Mesenchymal stem cell (in vitro differentiated cells and primary cell): ENCODE results near the gene PANX3.
"Not testable (repeated sequence)": the region's sequence is repeated elsewhere in the genome, so short reads cannot be mapped to it uniquely, and the experiment has no call there.

ENCODE experiments used
- DNase-seq: peaks from one replicate; pipeline ENCODE4 v3.0.0-alpha.2; 2013
- H2AFZ ChIP-seq: one replicate; pipeline ENCODE4 v1.6.1; 2013; ENCODE audit warnings: low read depth, mild to moderate bottlenecking, control low read depth, inconsistent platforms, low read length, moderate library complexity
- H2AK5ac ChIP-seq: 2 replicates; pipeline ENCODE4 v1.6.1; 2013; ENCODE audit warnings: low read length, moderate library complexity, mild to moderate bottlenecking, inconsistent platforms; ENCODE audit not compliant: severe bottlenecking
- H2BK120ac ChIP-seq: one replicate; pipeline ENCODE4 v1.6.1; 2013; ENCODE audit warnings: low read depth, mild to moderate bottlenecking, inconsistent platforms, low read length, moderate library complexity
- H2BK12ac ChIP-seq, 2 experiments: one replicate each; pipeline ENCODE4 v1.6.1; 2013; ENCODE audit warnings: inconsistent platforms in 2 of 2, low read length in 2 of 2, mild to moderate bottlenecking in 2 of 2, moderate library complexity in 2 of 2, control low read depth in 1 of 2
- H2BK15ac ChIP-seq: one replicate; pipeline ENCODE4 v1.6.1; 2013; ENCODE audit warnings: mild to moderate bottlenecking, low read depth, inconsistent platforms; ENCODE audit not compliant: poor library complexity, severe bottlenecking
- H2BK5ac ChIP-seq: 2 replicates; pipeline ENCODE4 v1.6.1; 2013; ENCODE audit warnings: low read depth, mild to moderate bottlenecking, low read length, control low read depth, inconsistent platforms; ENCODE audit not compliant: poor library complexity, severe bottlenecking
- H3K14ac ChIP-seq, 2 experiments: one replicate each; pipeline ENCODE4 v1.6.1; 2013; ENCODE audit warnings: inconsistent platforms in 2 of 2, low read length in 2 of 2, control low read depth in 1 of 2, mild to moderate bottlenecking in 1 of 2, moderate library complexity in 1 of 2
- H3K18ac ChIP-seq, 2 experiments: one replicate each; pipeline ENCODE4 v1.6.1; 2013; ENCODE audit warnings: inconsistent platforms in 2 of 2, low read length in 2 of 2, control low read depth in 1 of 2, low read depth in 1 of 2, mild to moderate bottlenecking in 1 of 2
- H3K23ac ChIP-seq, 2 experiments: one replicate each; pipeline ENCODE4 v1.6.1; 2013; ENCODE audit warnings: inconsistent platforms in 2 of 2, low read length in 2 of 2, mild to moderate bottlenecking in 2 of 2, moderate library complexity in 2 of 2, control low read depth in 1 of 2
- H3K27ac ChIP-seq: 2 replicates; pipeline ENCODE4 v1.5.1; 2013; ENCODE audit warnings: mild to moderate bottlenecking, moderate library complexity, low read length, control low read depth, inconsistent platforms; ENCODE audit not compliant: poor library complexity, severe bottlenecking
- H3K27me3 ChIP-seq, 2 experiments: 2 replicates each; pipeline versions ENCODE4 v1.6.1 to v1.7.0; 2013; ENCODE audit warnings: low read length in 2 of 2, mild to moderate bottlenecking in 2 of 2, moderate library complexity in 2 of 2, control low read depth in 1 of 2, inconsistent platforms in 1 of 2; ENCODE audit not compliant: control insufficient read depth in 1 of 2, insufficient read depth in 1 of 2
- H3K36me3 ChIP-seq, 2 experiments: 2 replicates each; pipeline versions ENCODE4 v1.6.1 to v1.7.0; 2013; ENCODE audit warnings: low read length in 2 of 2, control low read depth in 1 of 2, inconsistent platforms in 1 of 2, low read depth in 1 of 2, mild to moderate bottlenecking in 1 of 2; ENCODE audit not compliant: insufficient read depth in 2 of 2, control insufficient read depth in 1 of 2
- H3K4ac ChIP-seq, 2 experiments: one replicate each; pipeline ENCODE4 v1.6.1; 2013; ENCODE audit warnings: inconsistent platforms in 2 of 2, low read length in 2 of 2, mild to moderate bottlenecking in 2 of 2, moderate library complexity in 2 of 2, control low read depth in 1 of 2, low read depth in 1 of 2
- H3K4me1 ChIP-seq: 2 replicates; pipeline ENCODE4 v1.6.1; 2013; ENCODE audit warnings: low read depth, low read length, control low read depth; ENCODE audit not compliant: control insufficient read depth, insufficient read depth
- H3K4me2 ChIP-seq: 2 replicates; pipeline ENCODE4 v1.6.1; 2013; ENCODE audit warnings: low read length, mild to moderate bottlenecking, inconsistent platforms; ENCODE audit not compliant: poor library complexity, severe bottlenecking
- H3K4me3 ChIP-seq, 2 experiments: 2 replicates each; pipeline versions ENCODE4 v1.5.1 to v1.7.0; 2013; ENCODE audit warnings: low read length in 2 of 2, mild to moderate bottlenecking in 2 of 2, control low read depth in 1 of 2, low read depth in 1 of 2; ENCODE audit not compliant: insufficient read depth in 1 of 2
- H3K79me1 ChIP-seq: replicated peaks from 2 replicates; pipeline ENCODE4 v1.6.1; 2013; ENCODE audit warnings: mild to moderate bottlenecking, control low read depth, low read length, inconsistent platforms; ENCODE audit not compliant: poor library complexity, severe bottlenecking
- H3K9ac ChIP-seq: 2 replicates; pipeline ENCODE4 v1.7.0; 2013; ENCODE audit warnings: mild to moderate bottlenecking, low read length, moderate library complexity
- H3K9me3 ChIP-seq: 2 replicates; pipeline ENCODE4 v1.7.0; 2013; ENCODE audit warnings: mild to moderate bottlenecking, low read length; ENCODE audit not compliant: control insufficient read depth
- H4K8ac ChIP-seq: one replicate; pipeline ENCODE4 v1.6.1; 2013; ENCODE audit warnings: inconsistent platforms, mild to moderate bottlenecking, low read length, moderate library complexity
- H4K91ac ChIP-seq: one replicate; pipeline ENCODE4 v1.6.1; 2013; ENCODE audit warnings: mild to moderate bottlenecking, low read length, inconsistent platforms
- WGBS: methylation state at CpG from one replicate; pipeline ENCODE4 v1.1.7; 2013; ENCODE audit warnings: mixed read lengths; 5-methylcytosine and 5-hydroxymethylcytosine counted together

PANX3 gene

DNA sequence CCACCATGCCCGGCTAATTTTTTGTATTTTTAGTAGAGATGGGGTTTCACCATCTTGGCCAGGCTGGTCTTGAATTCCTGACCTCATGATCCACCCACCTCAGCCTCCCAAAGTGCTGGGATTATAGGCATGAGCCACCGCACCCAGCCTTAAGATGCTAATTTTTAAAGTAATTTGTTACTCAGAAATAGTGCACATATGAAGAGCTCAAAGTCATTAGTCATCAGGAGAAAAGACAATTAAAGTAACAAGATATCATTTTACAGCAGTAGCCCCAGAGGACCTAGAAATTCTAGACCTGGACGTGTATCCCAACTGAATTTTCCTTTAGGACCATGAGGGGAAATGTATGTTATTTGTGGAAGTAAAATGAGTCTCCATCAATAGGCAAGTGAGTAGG is 8.5 kb upstream of the PANX3 start:
- not testable (repeated sequence) for H3K14ac ChIP-seq, H2BK12ac ChIP-seq, H3K4ac ChIP-seq, H3K18ac ChIP-seq, H3K23ac ChIP-seq, H3K4me1 ChIP-seq, H4K91ac ChIP-seq, DNase-seq, H3K9ac ChIP-seq, H3K79me1 ChIP-seq, H3K27ac ChIP-seq, H4K8ac ChIP-seq, H2BK120ac ChIP-seq, H3K27me3 ChIP-seq, H3K4me2 ChIP-seq, H3K36me3 ChIP-seq, H2AK5ac ChIP-seq, H2BK15ac ChIP-seq, H3K9me3 ChIP-seq, H2AFZ ChIP-seq, H2BK5ac ChIP-seq, H3K4me3 ChIP-seq
- 75% methylated on average over 1 of the region's 3 CpGs for WGBS

GRCh38 chr11:124605719-124606118 is 5.5 kb upstream of the PANX3 start:
- no peak overlapping the region for H4K8ac ChIP-seq
- H4K91ac ChIP-seq, result no peak overlapping the region
- H2BK5ac ChIP-seq, result no peak overlapping the region
- no peaks in the 10 kb centered on the region for H3K36me3 ChIP-seq
- no peak overlapping the region for H3K4me3 ChIP-seq
- H3K4me2 ChIP-seq, result no peak overlapping the region
- no peak overlapping the region for H2AFZ ChIP-seq
- H2BK15ac ChIP-seq, result no peak overlapping the region
- no peak overlapping the region for H2BK120ac ChIP-seq
- H3K27ac ChIP-seq, result no peak overlapping the region
- no peak overlapping the region for H2AK5ac ChIP-seq
- no peak overlapping the region for H3K18ac ChIP-seq
- no peaks in the 10 kb centered on the region for H3K4me1 ChIP-seq
- no peak overlapping the region for H2BK12ac ChIP-seq
- no peaks in the 10 kb centered on the region for H3K9me3 ChIP-seq
- H3K27me3 ChIP-seq, result no peaks in the 10 kb centered on the region
- no peak overlapping the region for H3K4ac ChIP-seq
- WGBS, result 91% methylated on average over 3 of the region's 3 CpGs
- H3K14ac ChIP-seq, result no peak overlapping the region
- no peak overlapping the region for H3K9ac ChIP-seq
- H3K79me1 ChIP-seq, result no peaks in the 10 kb centered on the region
- no peak for DNase-seq
- H3K23ac ChIP-seq, result no peak overlapping the region

GRCh38 chr11:124608147-124608546 is 3.1 kb upstream of the PANX3 start:
- no peak overlapping the region for H3K9ac ChIP-seq
- no peak overlapping the region for H2AFZ ChIP-seq
- no peaks in the 10 kb centered on the region for H3K9me3 ChIP-seq
- H2BK5ac ChIP-seq, result no peak overlapping the region
- H2BK15ac ChIP-seq, result no peak overlapping the region
- H4K8ac ChIP-seq, result no peak overlapping the region
- no peak overlapping the region for H2BK12ac ChIP-seq
- H4K91ac ChIP-seq, result no peak overlapping the region
- no peak overlapping the region for H3K4me2 ChIP-seq
- no peak overlapping the region for H2AK5ac ChIP-seq
- no peak overlapping the region for H3K18ac ChIP-seq
- no peak overlapping the region for H3K14ac ChIP-seq
- no peak overlapping the region for H2BK120ac ChIP-seq
- H3K27me3 ChIP-seq, result peaks cover 0 to 12% of the 10 kb centered on the region in 2 experiments
- no peaks in the 10 kb centered on the region for H3K4me1 ChIP-seq
- no peak overlapping the region for H3K4ac ChIP-seq
- no peak for DNase-seq
- H3K23ac ChIP-seq, result no peak overlapping the region
- H3K79me1 ChIP-seq, result no peaks in the 10 kb centered on the region
- H3K36me3 ChIP-seq, result no peaks in the 10 kb centered on the region
- H3K4me3 ChIP-seq, result no peak overlapping the region
- no peak overlapping the region for H3K27ac ChIP-seq

DNA sequence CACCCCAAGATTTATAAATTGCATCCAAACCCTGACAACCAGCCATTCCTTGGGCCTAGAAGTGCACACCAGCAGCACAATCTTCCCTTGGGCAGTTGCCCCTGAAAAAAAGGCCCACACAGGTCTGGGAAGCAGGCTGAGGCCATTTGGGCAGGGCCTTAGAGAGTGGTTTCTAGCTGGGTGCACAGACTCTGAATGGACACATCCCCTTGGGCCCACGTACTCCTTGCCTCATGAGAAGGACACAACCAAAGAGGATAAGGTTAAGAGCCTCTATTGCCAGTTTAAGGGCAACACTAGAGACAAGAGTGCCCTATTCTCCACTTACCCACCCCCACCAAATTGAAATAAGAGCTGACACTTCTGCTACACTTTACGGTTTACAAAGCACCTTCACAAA is 933 bp upstream of the PANX3 start:
- DNase-seq, result no peak

More for the DNA sequence above, 933 bp upstream of the PANX3 start:
- Histone ChIP-seq H3K14ac (no peak overlapping the region), H3K9ac (no peak overlapping the region), H3K4ac (no peak overlapping the region), H2BK12ac (no peak overlapping the region), H3K27me3 (peaks cover 0 to 14% of the 10 kb centered on the region in 2 experiments), H4K91ac (no peak overlapping the region), H3K23ac (no peak overlapping the region), H3K79me1 (no peaks in the 10 kb centered on the region), H3K4me2 (no peak overlapping the region), H3K27ac (no peak overlapping the region), H2AFZ (no peak overlapping the region), H2AK5ac (no peak overlapping the region), H2BK15ac (no peak overlapping the region), H3K18ac (no peak overlapping the region), H2BK5ac (no peak overlapping the region), H3K36me3 (no peaks in the 10 kb centered on the region), H3K4me3 (no peak overlapping the region), H2BK120ac (no peak overlapping the region), H4K8ac (no peak overlapping the region), H3K4me1 (no peaks in the 10 kb centered on the region), H3K9me3 (no peaks in the 10 kb centered on the region)
- WGBS, result 88% methylated on average over 2 of the region's 2 CpGs
